ENCODE results near the gene CYP17A1.

GRCh38 chr10:102859911-102860310 is 22.7 kb upstream of the CYP17A1 start:
- TF ChIP-seq, protein P1, sequence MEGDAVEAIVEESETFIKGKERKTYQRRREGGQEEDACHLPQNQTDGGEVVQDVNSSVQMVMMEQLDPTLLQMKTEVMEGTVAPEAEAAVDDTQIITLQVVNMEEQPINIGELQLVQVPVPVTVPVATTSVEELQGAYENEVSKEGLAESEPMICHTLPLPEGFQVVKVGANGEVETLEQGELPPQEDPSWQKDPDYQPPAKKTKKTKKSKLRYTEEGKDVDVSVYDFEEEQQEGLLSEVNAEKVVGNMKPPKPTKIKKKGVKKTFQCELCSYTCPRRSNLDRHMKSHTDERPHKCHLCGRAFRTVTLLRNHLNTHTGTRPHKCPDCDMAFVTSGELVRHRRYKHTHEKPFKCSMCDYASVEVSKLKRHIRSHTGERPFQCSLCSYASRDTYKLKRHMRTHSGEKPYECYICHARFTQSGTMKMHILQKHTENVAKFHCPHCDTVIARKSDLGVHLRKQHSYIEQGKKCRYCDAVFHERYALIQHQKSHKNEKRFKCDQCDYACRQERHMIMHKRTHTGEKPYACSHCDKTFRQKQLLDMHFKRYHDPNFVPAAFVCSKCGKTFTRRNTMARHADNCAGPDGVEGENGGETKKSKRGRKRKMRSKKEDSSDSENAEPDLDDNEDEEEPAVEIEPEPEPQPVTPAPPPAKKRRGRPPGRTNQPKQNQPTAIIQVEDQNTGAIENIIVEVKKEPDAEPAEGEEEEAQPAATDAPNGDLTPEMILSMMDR (conservative IDR thresholded peaks at IDR 0.05 in 1 of 2, IDR thresholded peaks at IDR 0.05 in 1 of 2; ENCODE audit: low read depth in 1 of 2, low read length in 2 of 2), result no peak
- TF ChIP-seq EZH2 (IDR thresholded peaks at IDR 0.05; ENCODE audit: low read length, missing control alignments), result no peak

Data from fibroblast of lung (primary cell).